GM12865 (cell line): Measurements from ENCODE around the gene SNX33.
A peak's percentile ranks its signal among the peaks of the same experiment; 100 is the strongest.
"Not testable (repeated sequence)": the region's sequence is repeated elsewhere in the genome, so short reads cannot be mapped to it uniquely, and the experiment has no call there.

Experiments
- DNase-seq: peaks from one replicate; pipeline ENCODE4 v3.0.0; 2010; ENCODE audit warnings: low read depth
- H3K4me3 ChIP-seq: 2 replicates; pipeline ENCODE4 v1.5.1; 2011; ENCODE audit warnings: mild to moderate bottlenecking, low read depth, low read length, control low read depth
- TF ChIP-seq, protein P1 (sequence below): IDR thresholded peaks from 2 replicates; pipeline ENCODE4 v1.5.1; 2011; ENCODE audit warnings: low read length, control low read depth, low read depth, inconsistent platforms; ENCODE audit not compliant: insufficient read depth; ENCODE audit errors: missing control alignments

The SNX33 gene

DNA sequence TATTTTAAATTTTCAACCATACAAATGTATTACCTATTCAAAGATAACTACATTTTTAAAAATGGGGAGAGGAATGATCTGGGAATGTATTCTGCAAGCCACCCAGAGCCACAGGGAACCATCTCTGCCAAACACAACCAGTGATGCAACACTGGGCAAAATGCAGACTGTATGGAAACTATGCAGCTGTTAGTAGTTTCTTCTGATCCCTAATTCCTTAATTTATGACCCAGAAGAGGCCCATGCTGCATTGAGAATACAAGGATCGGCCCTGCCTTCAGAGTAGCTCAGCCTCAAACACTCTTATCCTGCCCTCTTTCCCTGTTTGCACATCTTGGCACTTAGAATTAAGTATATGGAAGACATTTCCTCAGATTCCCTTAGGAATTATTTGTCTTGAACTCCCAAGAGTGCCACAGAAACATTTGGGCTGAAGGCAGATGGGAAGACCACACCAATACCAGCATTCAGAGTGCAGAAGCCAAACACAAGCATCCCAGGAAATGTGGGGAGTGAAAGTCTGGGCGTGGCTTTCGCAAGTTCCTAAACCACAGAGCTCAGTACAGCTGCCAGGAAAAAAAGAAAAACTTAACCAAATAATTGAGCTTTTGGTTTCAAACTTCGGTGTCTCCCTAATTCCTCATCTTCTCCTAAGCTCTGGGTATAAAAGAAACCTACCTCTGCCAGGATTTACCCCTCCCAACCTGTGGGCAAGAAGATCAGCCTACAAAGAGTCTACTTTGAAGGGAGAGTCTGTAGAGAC lies 27.5 kb upstream of the SNX33 start:
- no peak overlapping the region for H3K4me3 ChIP-seq
- TF ChIP-seq, protein P1, sequence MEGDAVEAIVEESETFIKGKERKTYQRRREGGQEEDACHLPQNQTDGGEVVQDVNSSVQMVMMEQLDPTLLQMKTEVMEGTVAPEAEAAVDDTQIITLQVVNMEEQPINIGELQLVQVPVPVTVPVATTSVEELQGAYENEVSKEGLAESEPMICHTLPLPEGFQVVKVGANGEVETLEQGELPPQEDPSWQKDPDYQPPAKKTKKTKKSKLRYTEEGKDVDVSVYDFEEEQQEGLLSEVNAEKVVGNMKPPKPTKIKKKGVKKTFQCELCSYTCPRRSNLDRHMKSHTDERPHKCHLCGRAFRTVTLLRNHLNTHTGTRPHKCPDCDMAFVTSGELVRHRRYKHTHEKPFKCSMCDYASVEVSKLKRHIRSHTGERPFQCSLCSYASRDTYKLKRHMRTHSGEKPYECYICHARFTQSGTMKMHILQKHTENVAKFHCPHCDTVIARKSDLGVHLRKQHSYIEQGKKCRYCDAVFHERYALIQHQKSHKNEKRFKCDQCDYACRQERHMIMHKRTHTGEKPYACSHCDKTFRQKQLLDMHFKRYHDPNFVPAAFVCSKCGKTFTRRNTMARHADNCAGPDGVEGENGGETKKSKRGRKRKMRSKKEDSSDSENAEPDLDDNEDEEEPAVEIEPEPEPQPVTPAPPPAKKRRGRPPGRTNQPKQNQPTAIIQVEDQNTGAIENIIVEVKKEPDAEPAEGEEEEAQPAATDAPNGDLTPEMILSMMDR: no peak
- DNase-seq: no peak

GRCh38 chr15:75620841-75621391 lies 26.8 kb upstream of the SNX33 start:
- TF ChIP-seq, protein P1: no peak
- H3K4me3 ChIP-seq: no peak overlapping the region
- DNase-seq: no peak

- TF ChIP-seq, protein P1: no peak
- H3K4me3 ChIP-seq: no peak overlapping the region
- no peak for DNase-seq
Observed at GRCh38 chr15:75622505-75622904, 25.2 kb upstream of the SNX33 start.

DNA sequence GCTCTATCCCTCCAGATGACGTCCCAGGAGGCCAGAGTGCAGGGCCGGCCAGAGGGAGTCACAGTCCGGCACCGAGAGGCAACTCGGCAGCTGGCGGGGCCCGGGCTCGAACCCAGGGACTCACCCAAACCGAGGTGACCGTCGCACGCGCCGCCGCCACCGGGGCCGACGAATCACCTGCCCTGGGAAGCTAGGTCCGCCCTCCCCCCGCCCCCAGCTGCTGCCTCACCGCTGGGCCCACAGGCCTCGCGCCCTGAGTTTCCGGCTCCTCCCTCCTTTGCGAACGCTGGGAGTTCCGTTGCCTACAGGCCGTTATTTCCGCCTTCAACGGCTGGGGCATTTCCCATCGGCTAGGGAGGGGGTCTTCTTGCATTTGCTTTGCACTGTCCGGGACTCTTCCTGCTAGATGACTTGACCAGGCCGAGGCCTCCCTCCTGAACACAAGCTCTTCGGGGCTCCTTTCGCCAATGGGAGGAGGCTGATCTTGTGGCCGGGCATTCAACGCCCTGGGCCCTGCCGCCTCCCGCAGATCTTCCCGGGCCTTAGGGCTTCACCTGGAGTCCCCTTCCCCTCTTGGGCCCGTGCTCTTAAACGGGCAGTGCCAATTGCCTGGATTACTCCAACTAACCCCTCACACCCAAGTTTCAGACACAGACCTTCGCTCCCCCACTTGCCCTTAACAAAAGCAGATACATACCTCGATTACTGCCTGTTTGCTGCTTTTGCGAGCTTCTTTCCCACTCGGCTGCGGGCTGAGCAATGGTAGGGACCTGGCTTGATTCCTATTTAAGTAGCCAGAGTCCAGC lies 22.0 kb upstream of the SNX33 start, which contains the start of gene SNUPN:
Gene SNUPN (minus strand): TSS at position 184 of the 806 bp plus-strand sequence. CDS start 4,674 bp downstream, outside the sequence.
- peak; percentile 98 for DNase-seq
- TF ChIP-seq, protein P1: no peak
- peak within 1 kb of the TSS; percentile 75 for H3K4me3 ChIP-seq

- no peak for DNase-seq
- TF ChIP-seq, protein P1: no peak
- H3K4me3 ChIP-seq: no peak overlapping the region
Observed at GRCh38 chr15:75631935-75632334, 15.8 kb upstream of the SNX33 start.

DNA sequence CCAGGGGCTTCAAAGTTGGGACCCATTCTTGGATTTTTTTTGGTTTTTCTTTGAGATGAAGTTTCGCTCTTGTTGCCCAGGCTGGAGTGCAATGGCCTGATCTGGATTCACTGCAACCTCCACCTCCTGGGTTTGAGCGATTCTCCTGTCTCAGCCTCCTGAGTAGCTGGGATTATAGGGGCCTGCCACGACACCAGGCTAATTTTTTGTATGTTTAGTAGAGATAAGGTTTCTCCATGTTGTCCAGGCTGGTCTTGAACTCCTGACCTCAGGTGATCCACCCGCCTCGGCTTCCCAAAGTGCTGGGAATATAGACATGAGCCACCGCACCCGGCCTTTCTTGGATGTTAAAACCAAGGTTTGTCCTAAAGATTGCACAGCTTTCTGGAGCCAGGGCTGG lies 13.8 kb upstream of the SNX33 start:
- DNase-seq, H3K4me3 ChIP-seq: not testable (repeated sequence)

GRCh38 chr15:75636026-75636425 lies 11.7 kb upstream of the SNX33 start:
- DNase-seq: no peak
- no peak overlapping the region for H3K4me3 ChIP-seq
- TF ChIP-seq, protein P1: no peak
